IPS-NIHi11 (cell line): Measurements from ENCODE around the gene TRMT5.

Source experiments
- DNase-seq: peaks from one replicate; pipeline ENCODE4 v3.0.0; 2012; ENCODE audit warnings: mixed read lengths, low spot score

Gene TRMT5

DNA sequence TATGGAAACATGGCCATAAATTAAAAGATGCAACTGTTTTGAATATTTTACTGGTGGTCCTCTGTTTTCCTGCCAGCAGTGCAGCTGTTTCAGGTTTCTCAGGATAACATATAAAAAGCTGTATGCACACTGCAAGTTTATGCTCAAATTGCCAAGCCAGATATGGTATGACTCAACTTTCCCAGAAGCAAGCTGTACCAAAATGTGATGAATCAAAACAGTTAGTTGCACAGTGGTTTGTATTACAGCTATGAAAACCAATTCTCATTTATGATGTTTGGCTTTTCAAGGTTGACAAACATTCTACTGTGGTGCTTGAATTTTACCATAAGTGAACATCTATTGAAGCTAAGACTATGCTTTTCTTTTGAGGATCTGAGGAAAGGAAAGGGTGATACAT, 15.5 kb downstream of the TRMT5 start:
- no peak for DNase-seq

DNA sequence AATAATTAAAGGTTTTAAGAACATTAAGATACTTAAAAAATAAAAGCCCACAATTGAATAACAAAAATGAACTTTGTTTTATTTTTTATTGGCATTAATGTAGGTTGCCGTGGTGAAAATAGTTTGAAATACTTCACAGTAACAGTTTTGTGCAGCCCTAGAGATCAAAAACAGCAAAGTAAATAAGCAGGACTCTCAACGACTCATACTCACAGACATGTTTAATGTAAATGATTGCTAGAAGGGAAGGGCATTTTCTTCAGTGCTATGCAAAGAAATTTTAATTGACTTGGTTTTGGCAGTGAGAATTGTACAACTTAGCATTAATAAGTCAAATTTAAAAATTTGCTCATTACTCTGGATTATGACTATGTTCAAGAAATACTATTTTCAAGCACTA, 16.0 kb downstream of the TRMT5 start:
- DNase-seq = no peak

DNA sequence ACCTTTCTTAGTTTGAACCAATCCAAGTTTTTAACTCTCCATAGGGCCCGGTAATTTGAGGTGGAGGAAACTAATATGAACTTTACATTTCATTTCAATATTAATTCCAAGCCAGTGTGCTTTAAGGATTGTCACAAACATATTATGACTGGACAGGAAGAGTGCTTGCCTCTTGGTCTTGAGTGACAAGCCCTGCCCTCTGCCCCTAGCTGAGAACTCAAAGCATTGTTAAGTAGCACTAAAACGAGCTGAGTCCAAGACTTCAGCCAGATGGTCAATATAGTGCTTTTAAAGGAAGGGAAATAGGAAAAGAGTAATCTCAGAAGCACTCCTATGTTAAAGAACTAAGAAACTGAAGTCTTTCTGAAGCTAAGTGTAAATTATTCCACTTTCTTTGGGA, 17.1 kb downstream of the TRMT5 start:
- DNase-seq = no peak

DNA sequence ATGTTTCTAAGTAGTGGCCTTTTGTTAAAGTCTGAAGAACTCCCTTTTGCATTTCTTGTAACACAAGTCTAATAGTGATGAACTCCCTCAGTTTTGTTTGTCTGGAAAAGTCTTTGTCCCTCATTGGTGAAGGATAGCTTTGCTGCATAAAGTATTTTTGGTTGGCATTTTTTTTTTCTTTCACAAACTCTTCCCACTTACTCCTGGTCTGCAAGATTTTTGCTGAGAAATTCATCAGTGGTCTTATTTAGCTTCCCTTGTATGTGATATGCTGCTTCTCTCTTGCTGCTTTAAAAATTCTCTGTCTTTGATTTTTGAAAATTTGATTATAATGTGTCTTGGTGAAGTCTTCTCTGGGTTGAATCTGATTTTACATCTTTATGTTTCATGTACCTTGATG, 22.7 kb downstream of the TRMT5 start:
- DNase-seq = no peak

DNA sequence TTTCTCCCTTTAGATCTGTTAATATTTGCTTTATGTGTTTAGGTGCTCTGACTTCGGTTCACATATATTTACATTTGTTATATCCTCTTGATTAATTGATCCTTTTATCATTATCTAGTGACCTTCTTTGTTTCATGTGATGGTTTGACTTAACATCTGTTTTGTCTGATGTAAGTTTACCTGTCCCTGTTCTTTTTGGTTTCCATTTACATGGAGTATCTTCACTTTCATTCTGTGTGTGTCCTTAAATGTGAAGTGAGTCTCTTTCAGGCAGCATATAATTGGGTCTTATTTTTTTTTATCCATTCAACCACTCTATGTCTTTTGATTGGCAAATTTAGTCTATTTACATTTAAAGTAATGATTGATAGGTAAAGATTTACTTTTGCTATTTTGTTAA, 24.2 kb downstream of the TRMT5 start:
- DNase-seq = no peak

GRCh38 chr14:60956202-60956601, 24.7 kb downstream of the TRMT5 start:
- DNase-seq = no peak

GRCh38 chr14:60951776-60952435, 29.0 kb downstream of the TRMT5 start:
- no peak for DNase-seq

DNA sequence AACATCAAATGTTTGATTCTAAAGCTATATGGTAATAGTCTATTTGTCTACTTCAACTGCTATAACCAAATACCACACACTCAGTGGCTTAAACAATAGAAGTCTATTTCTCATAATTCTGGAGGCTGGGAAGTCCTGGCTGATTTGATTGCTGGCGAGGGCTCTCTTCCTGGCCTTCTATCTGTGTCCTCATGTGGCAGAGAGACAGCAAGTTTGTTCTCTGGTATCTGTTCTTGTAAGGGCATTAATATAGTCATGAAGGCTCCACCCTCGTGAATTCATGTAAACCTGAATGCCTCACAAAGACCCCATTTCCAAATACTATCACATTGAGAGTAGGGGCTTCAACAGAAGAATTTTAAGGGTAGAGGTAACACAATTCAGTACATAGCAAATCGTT, 34.1 kb downstream of the TRMT5 start:
- DNase-seq = no peak

DNA sequence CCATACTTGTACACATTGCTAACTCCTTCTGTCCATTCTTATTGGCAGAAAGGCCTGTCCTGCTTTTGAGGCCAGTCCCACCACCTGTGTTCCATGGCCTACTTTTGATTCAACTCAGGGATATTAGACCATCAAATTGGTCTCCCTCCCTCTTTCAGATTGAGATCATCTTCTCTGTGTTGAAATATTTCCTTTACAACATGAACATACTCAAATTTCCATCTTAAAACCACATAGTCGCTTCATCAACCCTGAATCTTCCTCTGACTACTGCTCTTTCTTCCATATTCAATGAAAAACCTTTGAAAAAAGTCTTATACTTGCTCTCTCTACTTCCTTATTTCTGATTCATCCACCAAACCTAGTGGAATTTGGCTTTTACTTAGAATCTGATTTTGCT, 34.9 kb downstream of the TRMT5 start:
- DNase-seq = no peak

- no peak for DNase-seq
Measured at GRCh38 chr14:60944204-60944603, 36.7 kb downstream of the TRMT5 start.

GRCh38 chr14:60943637-60944032, 37.2 kb downstream of the TRMT5 start:
- no peak for DNase-seq

DNA sequence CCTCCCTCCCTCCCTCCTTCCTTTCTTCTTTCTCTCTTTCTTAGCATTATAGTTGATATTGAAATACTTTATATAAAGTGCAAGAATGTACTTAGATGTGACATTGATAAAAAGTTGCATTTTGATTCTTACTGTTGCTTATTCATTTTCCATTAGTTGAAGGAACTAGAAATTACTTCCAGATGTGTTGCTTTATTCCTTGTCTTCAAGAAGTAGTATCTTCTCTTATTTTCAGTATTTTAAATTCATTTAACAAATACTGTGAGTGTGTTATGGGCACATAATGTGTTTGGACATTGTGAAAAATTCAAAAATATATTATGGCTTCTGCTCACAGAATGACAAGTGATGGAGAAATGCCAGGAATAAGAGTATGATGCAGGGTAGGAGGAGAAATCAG, 45.6 kb downstream of the TRMT5 start:
- DNase-seq = no peak

GRCh38 chr14:60933920-60934655, 46.8 kb downstream of the TRMT5 start:
- DNase-seq = no peak

GRCh38 chr14:60931218-60931617, 49.7 kb downstream of the TRMT5 start:
- DNase-seq = no peak

DNA sequence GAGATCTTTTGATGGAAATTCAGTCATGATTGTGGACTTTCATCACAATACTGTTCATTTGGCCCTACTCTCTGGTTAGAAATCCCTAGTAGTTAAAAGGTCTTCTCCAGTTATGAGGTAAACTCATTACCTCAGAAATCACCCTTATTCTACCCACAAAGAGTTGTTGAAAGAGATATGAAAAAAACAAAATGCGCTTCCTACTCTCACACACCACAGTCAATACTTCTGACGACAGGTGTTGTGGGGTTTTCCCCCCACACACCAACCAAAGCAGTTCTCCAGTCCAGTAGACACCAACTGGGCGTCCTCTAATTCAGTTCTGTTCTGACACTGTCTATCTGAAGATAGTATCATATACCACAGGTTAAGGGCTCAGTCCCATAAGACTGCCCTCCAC, 54.9 kb downstream of the TRMT5 start:
- no peak for DNase-seq

DNA sequence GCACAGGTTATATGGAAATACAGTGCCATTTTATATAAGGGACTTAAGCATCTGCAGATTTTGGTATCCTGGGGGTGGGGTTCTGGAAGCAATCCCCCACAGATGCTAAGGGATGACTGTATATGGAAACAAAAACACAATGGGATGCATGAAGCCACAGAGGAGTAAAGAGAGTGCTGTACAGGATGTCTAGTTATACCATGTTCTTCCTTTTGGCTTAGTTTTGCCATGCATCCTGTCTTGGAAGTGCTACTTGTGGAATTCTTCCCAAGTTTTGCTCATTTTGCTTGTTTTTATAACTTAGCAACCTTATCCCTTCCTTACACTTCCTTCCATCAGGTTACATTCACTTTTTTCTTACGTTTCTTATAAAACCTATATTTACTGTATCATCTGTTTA, 55.6 kb downstream of the TRMT5 start:
- DNase-seq = no peak

- DNase-seq = no peak
Measured at GRCh38 chr14:60922050-60922449, 58.8 kb downstream of the TRMT5 start.
